22Rv1 (cell line): ENCODE data around the gene DENND1B.

ENCODE experiments used
- ZFX ChIP-seq: fragments of 450-650 bp; IDR thresholded peaks from 2 replicates; pipeline ENCODE4 v1.6.1; 2017; ENCODE audit warnings: antibody characterized with exemption, borderline replicate concordance
- TF ChIP-seq, protein P1 (sequence below): fragments of 450-650 bp; IDR thresholded peaks from 2 replicates; pipeline ENCODE4 v1.5.1; 2017; ENCODE audit warnings: mild to moderate bottlenecking

DNA sequence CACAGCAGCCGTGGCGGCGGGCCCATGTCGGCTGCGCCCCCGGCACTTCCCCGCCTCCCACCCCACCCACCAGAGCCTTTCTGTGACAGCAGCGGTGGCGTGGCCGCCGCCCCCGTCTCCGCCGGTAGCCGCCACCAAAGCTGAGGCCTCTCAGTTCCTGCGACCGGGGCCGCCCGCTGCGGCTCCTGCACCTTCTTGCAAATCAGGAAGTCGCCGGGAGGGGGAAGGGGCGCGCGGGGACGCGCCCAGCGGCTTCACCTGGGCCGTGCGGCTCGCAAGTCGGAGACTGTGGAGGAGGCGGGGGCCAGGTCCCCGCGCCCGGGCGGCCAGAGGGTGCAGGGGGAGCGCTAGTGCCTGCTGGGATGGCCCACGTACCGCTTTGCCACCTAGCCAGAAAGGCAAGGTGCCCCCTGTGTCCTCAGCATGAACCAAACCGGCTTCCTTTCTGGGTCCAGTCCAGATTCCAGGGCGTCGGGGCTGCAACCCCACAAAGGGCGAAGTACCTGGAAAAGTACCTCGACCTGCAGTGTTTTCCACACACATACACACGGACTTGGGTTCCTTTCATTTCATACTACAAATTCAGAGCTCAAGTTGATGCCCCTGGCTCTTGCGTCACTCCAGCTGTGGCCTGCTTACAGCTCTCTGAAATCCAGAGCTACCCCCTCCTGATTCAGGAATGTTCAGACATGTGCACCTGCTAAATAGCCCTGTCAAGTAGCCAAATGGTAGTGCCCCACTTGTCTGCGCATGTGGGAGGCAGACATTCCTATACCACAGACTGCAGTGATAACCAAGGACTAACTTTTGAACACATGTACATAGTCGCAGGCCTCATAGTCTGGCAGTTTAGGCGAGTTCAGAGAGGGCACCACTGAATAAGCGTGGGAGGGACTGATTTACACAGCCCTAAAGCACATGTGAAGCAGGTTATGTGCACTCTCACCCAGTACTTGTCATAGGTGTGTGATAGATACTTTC lies at the start of gene DENND1B:
- TF ChIP-seq, protein P1, sequence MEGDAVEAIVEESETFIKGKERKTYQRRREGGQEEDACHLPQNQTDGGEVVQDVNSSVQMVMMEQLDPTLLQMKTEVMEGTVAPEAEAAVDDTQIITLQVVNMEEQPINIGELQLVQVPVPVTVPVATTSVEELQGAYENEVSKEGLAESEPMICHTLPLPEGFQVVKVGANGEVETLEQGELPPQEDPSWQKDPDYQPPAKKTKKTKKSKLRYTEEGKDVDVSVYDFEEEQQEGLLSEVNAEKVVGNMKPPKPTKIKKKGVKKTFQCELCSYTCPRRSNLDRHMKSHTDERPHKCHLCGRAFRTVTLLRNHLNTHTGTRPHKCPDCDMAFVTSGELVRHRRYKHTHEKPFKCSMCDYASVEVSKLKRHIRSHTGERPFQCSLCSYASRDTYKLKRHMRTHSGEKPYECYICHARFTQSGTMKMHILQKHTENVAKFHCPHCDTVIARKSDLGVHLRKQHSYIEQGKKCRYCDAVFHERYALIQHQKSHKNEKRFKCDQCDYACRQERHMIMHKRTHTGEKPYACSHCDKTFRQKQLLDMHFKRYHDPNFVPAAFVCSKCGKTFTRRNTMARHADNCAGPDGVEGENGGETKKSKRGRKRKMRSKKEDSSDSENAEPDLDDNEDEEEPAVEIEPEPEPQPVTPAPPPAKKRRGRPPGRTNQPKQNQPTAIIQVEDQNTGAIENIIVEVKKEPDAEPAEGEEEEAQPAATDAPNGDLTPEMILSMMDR: peak; percentile 36
- TF ChIP-seq ZFX: no peak
